Measurements from ENCODE around the gene CCT6A. TPM values are rescaled to one million over a fixed set of nuclear protein-coding genes. Genes with fewer than 3 reads are reported as not detected.
"Not testable (repeated sequence)": the region's sequence is repeated elsewhere in the genome, so short reads cannot be mapped to it uniquely, and the experiment has no call there.

Gene CCT6A
- total RNA-seq, 3 donors from 2014 or later (not counting 1 experiment from before 2014, with no cell fraction given): 48.1 to 65.3 (median 48.3) TPM

- Histone ChIP-seq H3K4me3 (ENCODE audit: low read length) (no peak overlapping the region), H3K9me3 (ENCODE audit: control insufficient read depth, insufficient read depth, low read length) (no peaks in the 10 kb centered on the region), H3K36me3 (ENCODE audit: control insufficient read depth, insufficient read depth, low read length) (no peaks in the 10 kb centered on the region), H3K27me3 (ENCODE audit: control insufficient read depth, insufficient read depth, low read length) (no peaks in the 10 kb centered on the region), H3K27ac (ENCODE audit: low read length) (no peak overlapping the region), H3K4me1 (ENCODE audit: control insufficient read depth, insufficient read depth, low read length) (no peaks in the 10 kb centered on the region)
- 94% methylated on average over 16 of the region's 16 CpGs for WGBS (ENCODE audit: insufficient coverage)
- Mint-ChIP-seq H3K4me3 (no peak overlapping the region), H3K4me1 (no peaks in the 10 kb centered on the region), H3K27ac (no peak overlapping the region), H3K36me3 (no peaks in the 10 kb centered on the region), H3K27me3 (ENCODE audit: low read depth in 2 of 2) (no peaks in the 10 kb centered on the region), H3K9me3 (no peaks in the 10 kb centered on the region)
- ATAC-seq: no peak
- no peak for TF ChIP-seq CTCF (IDR thresholded peaks at IDR 0.05)
- no peak for DNase-seq
- intact Hi-C loops (cut with micrococcal nuclease): no loop called here
Measured at GRCh38 chr7:56087445-56087844, 35.9 kb downstream of the CCT6A start.

- ATAC-seq (no peak), DNase-seq (no peak)
- H3K4me1 Mint-ChIP-seq: no peaks in the 10 kb centered on the region
- no peak overlapping the region for H3K4me3 Mint-ChIP-seq
- no peaks in the 10 kb centered on the region for H3K36me3 Mint-ChIP-seq
- Histone ChIP-seq H3K36me3 (ENCODE audit: control insufficient read depth, insufficient read depth, low read length) (no peaks in the 10 kb centered on the region), H3K4me3 (ENCODE audit: low read length) (no peak overlapping the region), H3K27ac (ENCODE audit: low read length) (no peak overlapping the region), H3K4me1 (ENCODE audit: control insufficient read depth, insufficient read depth, low read length) (no peaks in the 10 kb centered on the region), H3K27me3 (ENCODE audit: control insufficient read depth, insufficient read depth, low read length) (no peaks in the 10 kb centered on the region), H3K9me3 (ENCODE audit: control insufficient read depth, insufficient read depth, low read length) (no peaks in the 10 kb centered on the region)
- WGBS (ENCODE audit: insufficient coverage): 98% methylated on average over 3 of the region's 3 CpGs
- intact Hi-C loops (cut with micrococcal nuclease): no loop called here
- H3K9me3 Mint-ChIP-seq: no peaks in the 10 kb centered on the region
- H3K27ac Mint-ChIP-seq: peak overlapping the region in 1 of 2 donors; percentile 58
- H3K27me3 Mint-ChIP-seq (ENCODE audit: low read depth in 2 of 2): no peaks in the 10 kb centered on the region
- no peak for TF ChIP-seq CTCF (IDR thresholded peaks at IDR 0.05)
Measured at GRCh38 chr7:56091591-56091990, 40.0 kb downstream of the CCT6A start.

- DNase-seq; H3K4me3 Mint-ChIP-seq; H3K4me1 ChIP-seq (ENCODE audit: control insufficient read depth, insufficient read depth, low read length); H3K9me3 ChIP-seq (ENCODE audit: control insufficient read depth, insufficient read depth, low read length); H3K4me3 ChIP-seq (ENCODE audit: low read length); intact Hi-C loops (cut with micrococcal nuclease); H3K36me3 Mint-ChIP-seq; H3K4me1 Mint-ChIP-seq; H3K27me3 Mint-ChIP-seq (ENCODE audit: low read depth in 2 of 2); H3K27ac Mint-ChIP-seq; H3K27ac ChIP-seq (ENCODE audit: low read length); H3K36me3 ChIP-seq (ENCODE audit: control insufficient read depth, insufficient read depth, low read length); ATAC-seq; H3K27me3 ChIP-seq (ENCODE audit: control insufficient read depth, insufficient read depth, low read length); H3K9me3 Mint-ChIP-seq: not testable (repeated sequence)
- 90% methylated on average over 5 of the region's 6 CpGs for WGBS (ENCODE audit: insufficient coverage)
Measured at GRCh38 chr7:56092388-56092787, 40.8 kb downstream of the CCT6A start.

GRCh38 chr7:56092789-56093531 is 41.4 kb downstream of the CCT6A start, which contains the start of gene PHKG1:
Gene PHKG1 (minus strand): TSS chr7:56092952. CDS start chr7:56088941, 4,011 bp downstream.
- no peaks in the 10 kb centered on the region for H3K4me1 ChIP-seq (ENCODE audit: control insufficient read depth, insufficient read depth, low read length)
- H3K27me3 Mint-ChIP-seq (ENCODE audit: low read depth in 2 of 2): no peaks in the 10 kb centered on the region
- TF ChIP-seq CTCF (IDR thresholded peaks at IDR 0.05): no peak
- intact Hi-C loops (cut with micrococcal nuclease): no loop called here
- WGBS (ENCODE audit: insufficient coverage): 83% methylated on average over 19 of the region's 19 CpGs
- H3K4me3 Mint-ChIP-seq: no peak within 1 kb of the TSS
- no peaks in the 10 kb centered on the region for H3K36me3 ChIP-seq (ENCODE audit: control insufficient read depth, insufficient read depth, low read length)
- ATAC-seq (peak in 1 of 3 donors; percentile 34), DNase-seq (no peak)
- H3K9me3 Mint-ChIP-seq: no peaks in the 10 kb centered on the region
- no peaks in the 10 kb centered on the region for H3K27me3 ChIP-seq (ENCODE audit: control insufficient read depth, insufficient read depth, low read length)
- H3K27ac Mint-ChIP-seq: peak within 1 kb of the TSS in 1 of 2 donors; percentile 58
- no peak within 1 kb of the TSS for H3K4me3 ChIP-seq (ENCODE audit: low read length)
- H3K9me3 ChIP-seq (ENCODE audit: control insufficient read depth, insufficient read depth, low read length): no peaks in the 10 kb centered on the region
- no peaks in the 10 kb centered on the region for H3K36me3 Mint-ChIP-seq
- H3K27ac ChIP-seq (ENCODE audit: low read length): no peak within 1 kb of the TSS
- no peaks in the 10 kb centered on the region for H3K4me1 Mint-ChIP-seq
